ENCODE measurements around the gene ATMIN. TPM values are rescaled to one million over a fixed set of nuclear protein-coding genes. Genes with fewer than 3 reads are reported as not detected.

The ATMIN gene
- total and polyA plus RNA-seq, 10 of the 15 experiments (the other 5 are each of a cell fraction or from before 2014, with no cell fraction given): 5.2 to 28.9 (median 18.3) TPM

DNA sequence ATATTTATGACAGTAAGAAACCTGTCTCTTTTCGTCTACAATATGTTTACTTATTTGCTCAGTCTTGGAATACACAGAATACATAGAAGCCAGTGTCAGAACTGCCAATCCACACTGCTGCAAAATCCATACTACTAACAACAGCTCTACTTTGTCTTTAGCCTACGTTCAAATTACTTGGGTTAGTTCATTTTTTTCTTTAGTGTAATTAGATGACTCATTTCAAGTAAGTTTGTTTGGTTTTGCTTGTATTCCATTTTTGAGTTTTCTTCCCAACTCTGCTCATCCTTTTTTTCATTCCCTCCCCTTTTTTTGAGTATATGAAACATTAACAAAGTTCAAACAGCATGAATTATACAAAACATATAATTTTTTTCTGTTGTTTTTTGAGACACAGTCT is 45.8 kb upstream of the ATMIN start:
- no peak overlapping the region for H3K9ac ChIP-seq (ENCODE audit: control insufficient read depth, insufficient read depth, low read length)
- peaks cover 3 to 10% of the 10 kb centered on the region in 2 experiments; a peak in 3 of 4 replicates for H3K36me3 ChIP-seq (ENCODE audit: control insufficient read depth in 2 of 2, insufficient read depth in 2 of 2, low read length in 1 of 2)
- H3K27me3 ChIP-seq (replicated peaks in 1 of 2; ENCODE audit: control insufficient read depth in 2 of 2, insufficient read depth in 2 of 2, low read length in 1 of 2): no peaks in the 10 kb centered on the region
- ChIA-PET CTCF (interaction anchor here (1.3 to 4.0 kb wide), 2 partner anchors 14 to 21 kb away, joined by 3 to 20 read pairs; no protein-coding TSS in a partner anchor), RAD21 (ENCODE audit: unreplicated experiment) (no interaction called here), SMC1A (ENCODE audit: uncharacterized antibody, unreplicated experiment) (interaction anchor here (1.7 kb wide), 1 partner anchor 15 kb away, joined by 4 read pairs; no protein-coding TSS in a partner anchor), POLR2A (no interaction called here)
- TF ChIP-seq JUNB (IDR thresholded peaks at IDR 0.05): no peak
- TF ChIP-seq RAD51 (IDR thresholded peaks at IDR 0.05): no peak
- no peak for TF ChIP-seq ZNF622 (IDR thresholded peaks at IDR 0.05)
- no peak for TF ChIP-seq STAT3 (IDR thresholded peaks at IDR 0.05; ENCODE audit: low read depth, low read length)
- TF ChIP-seq PRDM15 (CRISPR knock-in tag; IDR thresholded peaks at IDR 0.05): no peak
- no peak for TF ChIP-seq EZH2 (IDR thresholded peaks at IDR 0.05; ENCODE audit: borderline replicate concordance, control insufficient read depth, low read depth, low read length)
- TF ChIP-seq HDAC6 (IDR thresholded peaks at IDR 0.05; ENCODE audit: unreplicated experiment): no peak
- TF ChIP-seq BCL3 (IDR thresholded peaks at IDR 0.05; ENCODE audit: borderline replicate concordance, insufficient read depth, low read depth, low read length, poor library complexity, severe bottlenecking): no peak
- no peak for TF ChIP-seq SMAD1 (IDR thresholded peaks at IDR 0.05; ENCODE audit: low read depth, partially characterized antibody)
- no peak for TF ChIP-seq ZNF217 (IDR thresholded peaks at IDR 0.05)
- TF ChIP-seq, protein P1, sequence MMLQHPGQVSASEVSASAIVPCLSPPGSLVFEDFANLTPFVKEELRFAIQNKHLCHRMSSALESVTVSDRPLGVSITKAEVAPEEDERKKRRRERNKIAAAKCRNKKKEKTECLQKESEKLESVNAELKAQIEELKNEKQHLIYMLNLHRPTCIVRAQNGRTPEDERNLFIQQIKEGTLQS (IDR thresholded peaks at IDR 0.05; ENCODE audit: borderline replicate concordance, extremely low read depth, low read depth, low read length): no peak
- TF ChIP-seq REST (IDR thresholded peaks at IDR 0.05; ENCODE audit: low read depth, low read length): no peak
- DNase-seq (ENCODE audit: low read depth, low spot score) (no peak), ATAC-seq (no peak), FAIRE-seq (no peak)
- H3K4me1 ChIP-seq (ENCODE audit: control insufficient read depth, insufficient read depth, low read length): no peaks in the 10 kb centered on the region
- H4K20me1 ChIP-seq (ENCODE audit: control insufficient read depth, insufficient read depth): peaks cover 3% of the 10 kb centered on the region; the same call in 1 of the 2 replicates
- 23% methylated on average over 2 of the region's 2 CpGs for WGBS (ENCODE audit: insufficient coverage, insufficient replicate concordance, low lambda C conversion rate, missing lambda C conversion rate)
- no TSS peak for BruUV-seq (replicated peaks)
- no peak overlapping the region for H3K27ac ChIP-seq (ENCODE audit: control insufficient read depth, insufficient read depth)
- no peak overlapping the region for H2AFZ ChIP-seq (ENCODE audit: control insufficient read depth, low read depth, low read length)
- peaks cover 24% of the 10 kb centered on the region for H3K79me2 ChIP-seq (ENCODE audit: control insufficient read depth, insufficient read depth, low read length)
- no peak overlapping the region for H3K4me2 ChIP-seq (ENCODE audit: control insufficient read depth, insufficient read depth)
- in situ Hi-C loops (cut with MboI): no loop called here
- H3K4me3 ChIP-seq: no peak overlapping the region
- H3K9me3 ChIP-seq (replicated peaks; ENCODE audit: control insufficient read depth, insufficient read depth, low read length): no peaks in the 10 kb centered on the region
- intact Hi-C loops (cut with micrococcal nuclease; ENCODE audit: unreplicated experiment): no loop called here
